ENCODE measurements around the gene MSI2.

MSI2 gene

GRCh38 chr17:57584050-57584551 is 327.8 kb downstream of the MSI2 start:
- in situ Hi-C loops (cut with MboI; ENCODE audit: low sequenced_read_pairs), result no loop called here

GRCh38 chr17:57585341-57586195 is 329.2 kb downstream of the MSI2 start:
- in situ Hi-C loops (cut with MboI; ENCODE audit: low sequenced_read_pairs), result no loop called here

- in situ Hi-C loops (cut with MboI; ENCODE audit: low sequenced_read_pairs), result no loop called here
Observed at GRCh38 chr17:57586196-57586740, 329.9 kb downstream of the MSI2 start.

GRCh38 chr17:57586742-57587141 is 330.4 kb downstream of the MSI2 start:
- in situ Hi-C loops (cut with MboI; ENCODE audit: low sequenced_read_pairs), result no loop called here

- in situ Hi-C loops (cut with MboI; ENCODE audit: low sequenced_read_pairs), result no loop called here
Observed at GRCh38 chr17:57587193-57587969, 331.1 kb downstream of the MSI2 start.

- in situ Hi-C loops (cut with MboI; ENCODE audit: low sequenced_read_pairs), result no loop called here
Observed at GRCh38 chr17:57588086-57588485, 331.8 kb downstream of the MSI2 start.

GRCh38 chr17:57589151-57590034 is 333.1 kb downstream of the MSI2 start:
- in situ Hi-C loops (cut with MboI; ENCODE audit: low sequenced_read_pairs), result no loop called here

GRCh38 chr17:57593739-57594462 is 337.6 kb downstream of the MSI2 start:
- in situ Hi-C loops (cut with MboI; ENCODE audit: low sequenced_read_pairs), result no loop called here

GRCh38 chr17:57594767-57595166 is 338.4 kb downstream of the MSI2 start:
- in situ Hi-C loops (cut with MboI; ENCODE audit: low sequenced_read_pairs), result no loop called here

GRCh38 chr17:57595426-57595825 is 339.1 kb downstream of the MSI2 start:
- in situ Hi-C loops (cut with MboI; ENCODE audit: low sequenced_read_pairs), result no loop called here

- in situ Hi-C loops (cut with MboI; ENCODE audit: low sequenced_read_pairs), result no loop called here
Observed at GRCh38 chr17:57595947-57596695, 339.8 kb downstream of the MSI2 start.

GRCh38 chr17:57597101-57597500 is 340.8 kb downstream of the MSI2 start:
- in situ Hi-C loops (cut with MboI; ENCODE audit: low sequenced_read_pairs), result no loop called here

GRCh38 chr17:57597531-57598453 is 341.5 kb downstream of the MSI2 start:
- in situ Hi-C loops (cut with MboI; ENCODE audit: low sequenced_read_pairs), result no loop called here

- in situ Hi-C loops (cut with MboI; ENCODE audit: low sequenced_read_pairs), result no loop called here
Observed at GRCh38 chr17:57599271-57600045, 343.1 kb downstream of the MSI2 start.

GRCh38 chr17:57600074-57600473 is 343.8 kb downstream of the MSI2 start:
- in situ Hi-C loops (cut with MboI; ENCODE audit: low sequenced_read_pairs), result no loop called here

GRCh38 chr17:57601143-57601735 is 344.9 kb downstream of the MSI2 start:
- in situ Hi-C loops (cut with MboI; ENCODE audit: low sequenced_read_pairs), result no loop called here

- in situ Hi-C loops (cut with MboI; ENCODE audit: low sequenced_read_pairs), result no loop called here
Observed at GRCh38 chr17:57602896-57603295, 346.6 kb downstream of the MSI2 start.
